HTERT RPE-1 (cell line): ENCODE results near the gene TSPAN16.
"Not testable (repeated sequence)": the region's sequence is repeated elsewhere in the genome, so short reads cannot be mapped to it uniquely, and the experiment has no call there.

Experiments used
- in situ Hi-C: fragments of 300-500 bp; cut with MboI; formaldehyde crosslinking; loops from 4 replicates; pipeline ENCODE4 v1.14.3; 2020; ENCODE audit warnings: low sequenced_read_pairs

TSPAN16 gene

GRCh38 chr19:11342429-11342828 is 46.5 kb downstream of the TSPAN16 start:
- in situ Hi-C loops: no loop called here

DNA sequence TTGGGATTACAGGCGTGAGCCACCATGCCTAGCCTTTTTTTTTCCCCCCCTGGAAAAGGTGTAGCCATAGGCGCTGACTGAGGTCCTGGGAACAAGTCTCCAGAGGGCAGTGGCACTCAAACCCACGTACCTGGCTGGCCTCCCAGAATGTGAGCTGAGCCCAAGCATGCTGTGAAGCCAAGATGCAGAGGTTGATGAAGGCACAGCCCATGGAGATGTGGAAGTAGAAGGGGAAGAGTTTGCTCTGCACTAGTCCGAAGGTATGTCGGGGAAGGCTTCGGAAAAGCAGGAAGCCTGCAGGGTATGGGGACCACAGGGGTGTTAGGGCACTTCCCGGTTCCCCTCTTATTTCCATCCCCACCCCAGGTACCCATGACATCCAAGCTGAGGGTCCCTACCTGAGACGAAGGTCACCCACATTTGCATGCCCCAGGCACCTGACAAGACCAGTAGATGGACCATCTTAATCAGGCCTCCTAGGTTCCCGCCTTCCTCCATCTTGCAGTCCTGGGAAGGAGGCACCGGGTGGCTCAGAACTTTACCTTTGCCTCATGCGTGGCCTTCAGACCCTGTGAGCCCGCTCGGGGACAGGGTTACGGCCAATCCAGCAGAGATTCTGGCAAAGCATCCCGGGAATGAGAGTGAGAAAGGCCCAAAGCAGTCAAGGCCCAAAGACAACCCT is 49.3 kb downstream of the TSPAN16 start:
- in situ Hi-C loops: no loop called here

GRCh38 chr19:11346104-11346940 is 50.4 kb downstream of the TSPAN16 start, which contains the start of the genes CCDC159 and TMEM205:
Gene CCDC159 (plus strand): TSS chr19:11346519. CDS start chr19:11346607, 88 bp downstream.
Gene TMEM205 (minus strand): TSS chr19:11346268. CDS start chr19:11345619, 649 bp downstream.
- in situ Hi-C loops: no loop called here

GRCh38 chr19:11347546-11348039 is 51.6 kb downstream of the TSPAN16 start:
- in situ Hi-C loops: no loop called here

DNA sequence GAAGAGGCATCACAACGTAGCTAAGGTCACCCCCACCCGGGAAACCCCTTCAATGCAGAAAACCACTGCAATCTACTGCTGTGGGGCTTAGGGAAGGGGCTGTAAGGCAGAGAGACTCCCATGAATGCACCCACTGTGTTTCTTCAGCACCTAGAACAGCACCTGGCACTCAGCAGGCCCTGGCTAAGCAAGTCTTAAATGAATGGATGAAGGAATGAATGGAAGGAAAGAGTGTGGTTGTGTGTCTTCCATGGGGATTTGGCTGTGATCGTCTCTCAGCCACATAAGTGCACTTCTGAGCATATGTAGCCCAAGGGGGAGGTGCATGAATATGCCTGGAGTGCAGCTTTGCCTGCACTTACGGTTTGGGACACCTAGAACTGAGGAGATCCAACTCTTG is 53.2 kb downstream of the TSPAN16 start:
- in situ Hi-C loops: no loop called here

DNA sequence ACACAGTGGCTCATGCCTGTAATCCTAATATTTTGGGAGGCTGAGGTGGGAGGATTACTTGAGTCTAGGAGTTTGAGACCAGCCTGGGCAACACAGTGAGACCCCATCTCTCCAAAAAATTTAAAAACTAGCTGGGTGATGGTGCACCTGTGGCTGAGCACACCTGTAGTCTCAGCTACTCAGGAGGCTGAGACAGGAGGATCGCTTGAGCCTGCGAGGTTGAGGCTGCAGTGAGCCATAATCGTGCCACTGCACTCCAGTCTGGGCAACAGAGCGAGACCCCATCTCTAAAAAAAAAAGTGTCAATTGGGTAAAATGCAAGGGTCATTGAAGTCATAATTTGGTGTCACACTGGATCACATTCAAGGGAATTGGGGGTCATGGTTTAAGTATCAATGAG is 58.1 kb downstream of the TSPAN16 start:
- in situ Hi-C loops: not testable (repeated sequence)

DNA sequence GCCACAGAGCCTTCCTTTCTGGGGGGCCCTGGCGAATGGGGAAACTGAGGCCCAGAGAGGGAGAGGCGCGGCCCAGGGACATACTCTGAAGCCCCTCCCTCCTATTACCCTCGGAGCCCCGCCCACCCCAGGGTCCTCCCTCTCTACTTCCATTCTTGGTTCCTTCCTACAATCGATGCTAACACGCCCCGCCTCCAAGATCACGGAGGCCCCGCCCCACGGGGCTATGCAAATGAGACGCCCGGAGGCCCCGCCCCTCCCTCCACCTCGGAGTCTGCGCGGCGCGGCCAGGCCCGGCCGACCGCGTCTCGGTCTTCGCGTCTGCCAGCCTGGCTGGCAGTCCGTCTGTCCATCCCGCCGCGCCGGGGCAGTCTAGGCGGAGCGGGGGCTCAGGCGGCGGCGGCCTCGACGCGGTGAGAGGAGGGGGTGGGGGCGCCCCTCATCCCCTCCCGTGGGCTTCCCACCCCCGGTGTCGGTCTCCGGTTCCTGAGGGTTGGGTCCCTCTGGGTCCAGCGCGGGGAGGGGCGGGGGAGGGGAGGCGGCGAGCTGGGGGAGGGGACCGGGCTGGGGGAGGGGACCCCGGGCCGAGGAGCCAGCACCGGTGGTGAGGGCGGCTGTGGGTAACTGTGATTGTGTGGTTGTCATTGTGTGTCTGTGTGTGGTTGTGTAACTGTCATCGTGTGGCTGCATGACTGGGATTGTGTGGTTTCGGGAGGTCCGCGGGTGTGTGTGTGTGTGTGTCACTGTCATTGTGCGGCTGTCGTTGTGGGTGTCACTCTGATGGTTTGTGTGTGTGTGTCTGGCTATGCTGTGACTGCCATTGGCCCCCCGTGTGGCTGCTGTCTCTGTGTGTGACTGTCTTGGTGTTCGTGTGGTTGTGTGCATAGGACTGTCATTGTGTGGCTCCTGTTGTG is 59.5 kb downstream of the TSPAN16 start, which contains the start of gene PLPPR2:
Gene PLPPR2 (plus strand): TSS at position 273 of the 914 bp plus-strand sequence. CDS start 2,242 bp downstream, outside the sequence.
- in situ Hi-C loops: no loop called here

DNA sequence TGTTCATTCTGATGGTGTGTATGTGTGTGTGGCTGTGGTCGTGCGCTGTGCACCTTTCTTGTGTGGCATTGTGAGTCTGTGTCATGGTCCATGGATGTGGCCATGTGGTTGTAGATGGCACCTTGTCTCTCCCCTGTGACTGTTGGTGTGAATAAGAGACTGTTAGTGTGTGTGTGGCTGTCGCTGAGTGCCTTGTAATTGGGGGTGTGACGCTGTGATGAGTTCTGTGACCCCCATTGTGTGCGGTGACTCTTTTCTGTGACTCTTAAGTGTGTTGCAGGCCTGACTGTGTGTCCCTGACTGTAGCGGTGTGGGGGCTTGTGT is 60.1 kb downstream of the TSPAN16 start:
- in situ Hi-C loops: no loop called here

GRCh38 chr19:11356676-11357550 is 61.0 kb downstream of the TSPAN16 start:
- in situ Hi-C loops: no loop called here

GRCh38 chr19:11359421-11359820 is 63.5 kb downstream of the TSPAN16 start:
- in situ Hi-C loops: no loop called here

GRCh38 chr19:11361037-11361770 is 65.2 kb downstream of the TSPAN16 start:
- in situ Hi-C loops: no loop called here

DNA sequence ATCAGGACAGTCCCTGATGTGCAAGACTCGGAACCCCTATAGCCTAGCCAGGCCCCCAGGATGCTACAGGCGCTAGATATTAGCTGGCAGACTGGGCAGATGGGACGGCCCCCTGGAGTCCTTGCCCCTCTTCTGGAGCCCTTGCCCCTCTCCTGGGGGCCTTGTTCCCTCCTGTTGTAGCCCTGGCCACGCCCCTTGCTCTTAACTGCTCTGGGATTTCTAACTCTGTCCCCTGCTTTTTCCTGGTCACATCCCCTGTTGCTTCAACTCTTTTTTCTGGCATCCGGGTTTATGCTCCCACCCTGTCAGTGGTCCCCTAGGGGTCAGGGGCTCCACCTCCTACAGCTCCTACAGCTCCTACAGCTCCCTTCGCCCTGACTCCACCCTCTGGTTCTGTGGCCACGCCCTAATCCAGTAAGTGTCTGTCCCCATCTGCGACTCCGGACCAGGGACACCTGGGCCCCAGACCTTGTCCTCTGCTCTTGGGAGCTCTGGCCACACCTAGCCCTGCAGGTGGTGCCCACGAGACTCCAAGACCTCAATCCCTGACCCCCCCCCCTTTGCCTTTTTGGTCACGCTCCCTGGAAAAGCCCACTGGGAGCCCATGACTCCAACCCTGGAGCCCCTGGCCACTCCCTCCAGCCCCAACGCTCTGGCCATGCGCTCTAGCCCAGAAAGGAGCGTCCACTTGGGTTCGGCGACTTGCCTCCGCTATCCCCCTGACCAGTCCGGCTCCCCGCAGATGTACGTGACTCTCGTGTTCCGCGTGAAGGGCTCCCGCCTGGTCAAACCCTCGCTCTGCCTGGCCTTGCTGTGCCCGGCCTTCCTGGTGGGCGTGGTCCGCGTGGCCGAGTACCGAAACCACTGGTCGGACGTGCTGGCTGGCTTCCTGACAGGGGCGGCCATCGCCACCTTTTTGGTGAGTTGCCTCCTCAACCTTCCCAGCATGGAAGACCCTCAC is 66.1 kb downstream of the TSPAN16 start:
- in situ Hi-C loops: no loop called here

GRCh38 chr19:11363881-11364280 is 67.9 kb downstream of the TSPAN16 start:
- in situ Hi-C loops: no loop called here

- in situ Hi-C loops: no loop called here
These were observed 68.4 kb downstream of the TSPAN16 start for GRCh38 chr19:11364296-11364904.

DNA sequence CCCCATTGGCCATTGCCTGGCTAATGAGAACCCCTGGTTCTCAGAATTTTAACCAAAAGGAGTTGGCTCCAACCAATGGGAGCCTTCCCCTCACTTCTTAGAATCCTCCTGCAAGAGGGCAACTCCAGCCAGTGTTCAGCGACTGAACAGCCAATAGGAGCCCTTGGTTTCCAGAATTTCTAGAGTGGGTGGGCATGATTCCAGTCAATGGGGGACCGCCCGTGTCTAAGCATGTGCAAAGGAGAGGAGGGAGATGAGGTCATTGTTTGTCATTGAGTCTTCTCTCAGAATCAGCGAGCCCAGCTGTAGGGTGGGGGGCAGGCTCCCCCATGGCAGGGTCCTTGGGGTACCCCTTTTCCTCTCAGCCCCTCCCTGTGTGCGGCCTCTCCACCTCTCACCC is 69.0 kb downstream of the TSPAN16 start:
- in situ Hi-C loops: no loop called here
